ENCODE measurements around the gene SLC44A3. TPM values are rescaled to one million over a fixed set of nuclear protein-coding genes. Genes with fewer than 3 reads are reported as not detected.

Gene SLC44A3
- polyA plus RNA-seq, 3 donors = not detected

GRCh38 chr1:94925561-94926125 is 105.5 kb downstream of the SLC44A3 start:
- 5% methylated on average over 13 of the region's 23 CpGs for WGBS (ENCODE audit: insufficient coverage)
- H3K27ac Mint-ChIP-seq = peak overlapping the region in 1 of 7 donors; percentile 18
- Histone ChIP-seq H3K79me2 (ENCODE audit: insufficient read depth, low read length) (no peaks in the 10 kb centered on the region), H3K27me3 (ENCODE audit: control insufficient read depth in 2 of 2, insufficient read depth in 2 of 2, low read length in 2 of 2) (peaks cover 54 to 66% of the 10 kb centered on the region in 2 donors), H3K9me3 (replicated peaks in 1 of 2; ENCODE audit: control insufficient read depth in 1 of 2, insufficient read depth in 1 of 2, low read length in 2 of 2) (no peaks in the 10 kb centered on the region), H3K9ac (ENCODE audit: insufficient read depth, low read length, poor library complexity, severe bottlenecking) (no peak overlapping the region), H3K4me1 (ENCODE audit: control insufficient read depth in 1 of 2, insufficient read depth in 2 of 2, low read length in 2 of 2) (peaks cover 9 to 20% of the 10 kb centered on the region in 2 donors), H3K36me3 (replicated peaks in 1 of 2; ENCODE audit: control insufficient read depth in 1 of 2, insufficient read depth in 2 of 2, low read length in 2 of 2) (no peaks in the 10 kb centered on the region), H3K27ac (ENCODE audit: low read depth in 1 of 2, low read length in 2 of 2) (no peak overlapping the region), H2AFZ (ENCODE audit: insufficient read depth, low read depth, low read length, poor library complexity, severe bottlenecking) (peak overlapping the region; percentile 61), H4K20me1 (ENCODE audit: insufficient read depth, low read length) (no peaks in the 10 kb centered on the region), H3K4me2 (replicated peaks; ENCODE audit: extremely low read depth, low read length, poor library complexity, severe bottlenecking) (peak overlapping the region; percentile 72), H3K4me3 (replicated peaks in 1 of 3; ENCODE audit: low read depth in 2 of 3, low read length in 3 of 3) (peak overlapping the region in 1 of 3 experiments; percentile 61)
- peak overlapping the region; percentile 71 to 89 for H3K4me3 Mint-ChIP-seq
- TF ChIP-seq CTCF (IDR thresholded peaks at IDR 0.05) = no peak
- DNase-seq = no peak
- H3K36me3 Mint-ChIP-seq = peaks cover 3 to 10% of the 10 kb centered on the region in 2 donors
- peaks cover 12% of the 10 kb centered on the region for H3K4me1 Mint-ChIP-seq
- peaks cover 0 to 19% (median 8%) of the 10 kb centered on the region in 7 donors for H3K9me3 Mint-ChIP-seq
- peaks cover 54 to 84% (median 65%) of the 10 kb centered on the region in 3 donors for H3K27me3 Mint-ChIP-seq (ENCODE audit: low read depth in 3 of 3)
- intact Hi-C loops (cut with micrococcal nuclease) = no loop called here

GRCh38 chr1:94926126-94926914 is 106.2 kb downstream of the SLC44A3 start:
- Histone ChIP-seq H3K36me3 (replicated peaks in 1 of 2; ENCODE audit: control insufficient read depth in 1 of 2, insufficient read depth in 2 of 2, low read length in 2 of 2) (no peaks in the 10 kb centered on the region), H3K79me2 (ENCODE audit: insufficient read depth, low read length) (no peaks in the 10 kb centered on the region), H2AFZ (ENCODE audit: insufficient read depth, low read depth, low read length, poor library complexity, severe bottlenecking) (peak overlapping the region; percentile 61), H3K27me3 (ENCODE audit: control insufficient read depth in 2 of 2, insufficient read depth in 2 of 2, low read length in 2 of 2) (peaks cover 54 to 67% of the 10 kb centered on the region in 2 donors), H3K4me2 (replicated peaks; ENCODE audit: extremely low read depth, low read length, poor library complexity, severe bottlenecking) (peak overlapping the region; percentile 72), H3K4me1 (ENCODE audit: control insufficient read depth in 1 of 2, insufficient read depth in 2 of 2, low read length in 2 of 2) (peaks cover 9 to 20% of the 10 kb centered on the region in 2 donors), H3K27ac (ENCODE audit: low read depth in 1 of 2, low read length in 2 of 2) (no peak overlapping the region), H3K9me3 (replicated peaks in 1 of 2; ENCODE audit: control insufficient read depth in 1 of 2, insufficient read depth in 1 of 2, low read length in 2 of 2) (no peaks in the 10 kb centered on the region), H3K9ac (ENCODE audit: insufficient read depth, low read length, poor library complexity, severe bottlenecking) (no peak overlapping the region), H4K20me1 (ENCODE audit: insufficient read depth, low read length) (no peaks in the 10 kb centered on the region), H3K4me3 (replicated peaks in 1 of 3; ENCODE audit: low read depth in 2 of 3, low read length in 3 of 3) (peak overlapping the region in 2 of 3 experiments; percentile 6 to 61)
- H3K27me3 Mint-ChIP-seq (ENCODE audit: low read depth in 3 of 3) = peaks cover 54 to 80% (median 65%) of the 10 kb centered on the region in 3 donors
- H3K4me1 Mint-ChIP-seq = peaks cover 12% of the 10 kb centered on the region
- intact Hi-C loops (cut with micrococcal nuclease) = no loop called here
- H3K9me3 Mint-ChIP-seq = peaks cover 0 to 19% (median 8%) of the 10 kb centered on the region in 7 donors
- no peak for DNase-seq
- no peak overlapping the region for H3K27ac Mint-ChIP-seq
- peak overlapping the region; percentile 71 to 89 for H3K4me3 Mint-ChIP-seq
- no peak for TF ChIP-seq CTCF (IDR thresholded peaks at IDR 0.05)
- WGBS (ENCODE audit: insufficient coverage) = under 1% methylated on average over 78 of the region's 78 CpGs
- H3K36me3 Mint-ChIP-seq = peaks cover 3 to 10% of the 10 kb centered on the region in 2 donors
